ENCODE measurements around the gene ZPR1.

The ZPR1 gene

GRCh38 chr11:116833816-116834534 is 46.2 kb upstream of the ZPR1 start:
- no peak for DNase-seq
- no peaks in the 10 kb centered on the region for H3K27me3 ChIP-seq
- H3K4me3 ChIP-seq (ENCODE audit: low read depth, low read length) = no peak overlapping the region
- no peaks in the 10 kb centered on the region for H3K9me3 ChIP-seq
- H3K36me3 ChIP-seq = no peaks in the 10 kb centered on the region
- TF ChIP-seq CTCF (IDR thresholded peaks at IDR 0.05; ENCODE audit: low read depth, low read length) = no peak
- peaks cover 11% of the 10 kb centered on the region for H3K4me1 ChIP-seq

DNA sequence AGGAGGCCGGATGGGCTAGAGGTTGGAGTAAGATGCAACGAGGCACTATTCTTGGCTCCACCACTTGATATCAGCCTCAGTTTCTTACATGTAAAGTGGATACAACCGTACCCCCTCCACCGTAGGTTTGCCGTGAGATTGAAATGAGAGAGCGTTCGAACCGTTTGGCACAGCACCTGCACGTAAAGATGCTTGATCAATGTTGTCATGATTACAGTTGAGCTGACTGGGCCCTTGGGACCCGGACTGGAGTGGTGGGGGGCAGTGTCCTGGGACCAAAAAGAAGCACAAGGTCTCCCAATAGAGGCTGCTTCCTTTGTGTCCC is 45.6 kb upstream of the ZPR1 start:
- DNase-seq = no peak
- Histone ChIP-seq H3K27me3 (no peaks in the 10 kb centered on the region), H3K4me3 (ENCODE audit: low read depth, low read length) (no peak overlapping the region), H3K9me3 (no peaks in the 10 kb centered on the region), H3K4me1 (peaks cover 15% of the 10 kb centered on the region), H3K36me3 (no peaks in the 10 kb centered on the region)
- TF ChIP-seq CTCF (IDR thresholded peaks at IDR 0.05; ENCODE audit: low read depth, low read length) = no peak

DNA sequence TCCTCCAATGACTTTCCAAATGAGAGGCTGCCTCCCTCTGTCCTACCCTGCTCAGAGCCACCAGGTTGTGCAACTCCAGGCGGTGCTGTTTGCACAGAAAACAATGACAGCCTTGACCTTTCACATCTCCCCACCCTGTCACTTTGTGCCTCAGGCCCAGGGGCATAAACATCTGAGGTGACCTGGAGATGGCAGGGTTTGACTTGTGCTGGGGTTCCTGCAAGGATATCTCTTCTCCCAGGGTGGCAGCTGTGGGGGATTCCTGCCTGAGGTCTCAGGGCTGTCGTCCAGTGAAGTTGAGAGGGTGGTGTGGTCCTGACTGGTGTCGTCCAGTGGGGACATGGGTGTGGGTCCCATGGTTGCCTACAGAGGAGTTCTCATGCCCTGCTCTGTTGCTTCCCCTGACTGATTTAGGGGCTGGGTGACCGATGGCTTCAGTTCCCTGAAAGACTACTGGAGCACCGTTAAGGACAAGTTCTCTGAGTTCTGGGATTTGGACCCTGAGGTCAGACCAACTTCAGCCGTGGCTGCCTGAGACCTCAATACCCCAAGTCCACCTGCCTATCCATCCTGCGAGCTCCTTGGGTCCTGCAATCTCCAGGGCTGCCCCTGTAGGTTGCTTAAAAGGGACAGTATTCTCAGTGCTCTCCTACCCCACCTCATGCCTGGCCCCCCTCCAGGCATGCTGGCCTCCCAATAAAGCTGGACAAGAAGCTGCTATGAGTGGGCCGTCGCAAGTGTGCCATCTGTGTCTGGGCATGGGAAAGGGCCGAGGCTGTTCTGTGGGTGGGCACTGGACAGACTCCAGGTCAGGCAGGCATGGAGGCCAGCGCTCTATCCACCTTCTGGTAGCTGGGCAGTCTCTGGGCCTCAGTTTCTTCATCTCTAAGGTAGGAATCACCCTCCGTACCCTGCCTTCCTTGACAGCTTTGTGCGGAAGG is 44.8 kb upstream of the ZPR1 start:
- Histone ChIP-seq H3K4me1 (peaks cover 15% of the 10 kb centered on the region), H3K9me3 (no peaks in the 10 kb centered on the region), H3K36me3 (no peaks in the 10 kb centered on the region), H3K4me3 (ENCODE audit: low read depth, low read length) (no peak overlapping the region), H3K27me3 (no peaks in the 10 kb centered on the region)
- no peak for TF ChIP-seq CTCF (IDR thresholded peaks at IDR 0.05; ENCODE audit: low read depth, low read length)
- no peak for DNase-seq

DNA sequence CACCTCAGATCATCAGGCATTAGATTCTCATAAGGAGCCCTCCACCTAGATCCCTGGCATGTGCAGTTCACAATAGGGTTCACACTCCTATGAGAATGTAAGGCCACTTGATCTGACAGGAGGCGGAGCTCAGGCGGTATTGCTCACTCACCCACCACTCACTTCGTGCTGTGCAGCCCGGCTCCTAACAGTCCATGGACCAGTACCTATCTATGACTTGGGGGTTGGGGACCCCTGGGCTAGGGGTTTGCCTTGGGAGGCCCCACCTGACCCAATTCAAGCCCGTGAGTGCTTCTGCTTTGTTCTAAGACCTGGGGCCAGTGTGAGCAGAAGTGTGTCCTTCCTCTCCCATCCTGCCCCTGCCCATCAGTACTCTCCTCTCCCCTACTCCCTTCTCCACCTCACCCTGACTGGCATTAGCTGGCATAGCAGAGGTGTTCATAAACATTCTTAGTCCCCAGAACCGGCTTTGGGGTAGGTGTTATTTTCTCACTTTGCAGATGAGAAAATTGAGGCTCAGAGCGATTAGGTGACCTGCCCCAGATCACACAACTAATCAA is 44.0 kb upstream of the ZPR1 start:
- no peak for TF ChIP-seq CTCF (IDR thresholded peaks at IDR 0.05; ENCODE audit: low read depth, low read length)
- Histone ChIP-seq H3K4me1 (peaks cover 15% of the 10 kb centered on the region), H3K4me3 (ENCODE audit: low read depth, low read length) (no peak overlapping the region), H3K9me3 (no peaks in the 10 kb centered on the region), H3K27me3 (no peaks in the 10 kb centered on the region), H3K36me3 (no peaks in the 10 kb centered on the region)
- no peak for DNase-seq

- Histone ChIP-seq H3K9me3 (no peaks in the 10 kb centered on the region), H3K36me3 (no peaks in the 10 kb centered on the region), H3K4me3 (ENCODE audit: low read depth, low read length) (no peak overlapping the region), H3K27me3 (no peaks in the 10 kb centered on the region), H3K4me1 (peaks cover 11% of the 10 kb centered on the region)
- TF ChIP-seq CTCF (IDR thresholded peaks at IDR 0.05; ENCODE audit: low read depth, low read length) = no peak
- no peak for DNase-seq
These were observed 42.5 kb upstream of the ZPR1 start for GRCh38 chr11:116830184-116830912.

All from BE2C (cell line).